CD4-positive, alpha-beta T cell (primary cell): ENCODE measurements around the gene KCNC1. TPM values are rescaled to one million over a fixed set of nuclear protein-coding genes. Genes with fewer than 3 reads are reported as not detected.

Experiments used
- ATAC-seq: fragments of 200-7000 bp; cut with Tn5 transposase; one replicate; pipeline ENCODE4 v1.10.0; 2022; ENCODE audit warnings: mild to moderate bottlenecking; ENCODE audit not compliant: poor library complexity
- CTCF ChIA-PET: fragments of 350-600 bp; sonication (Branson Sonifier 250); formaldehyde crosslinking; loops from one replicate; lab custom pipeline; 2021; ENCODE audit warnings: antibody characterized with exemption, inconsistent platforms; lab: Charles Lee
- POLR2A ChIA-PET: fragments of 350-600 bp; sonication (Branson Sonifier 250); formaldehyde crosslinking; loops from one replicate; lab custom pipeline; 2021; ENCODE audit warnings: antibody characterized with exemption, inconsistent platforms; lab: Charles Lee
- DNase-seq, 14 experiments: peaks; one replicate each; pipeline ENCODE4 v3.0.0-alpha.2; 2013 to 2020; ENCODE audit warnings: mixed read lengths in 2 of 14
- H3K27ac ChIP-seq, 2 donors: one replicate each; pipeline versions ENCODE4 v1.5.1 to v1.7.0; 2013; ENCODE audit warnings: low read length in 2 of 2, low read depth in 1 of 2, mild to moderate bottlenecking in 1 of 2
- H3K27me3 ChIP-seq, 2 experiments: 1 replicate in 1 of 2; 2 replicates in 1 of 2; pipeline versions ENCODE4 v1.6.1 to v1.7.0; 2013; ENCODE audit warnings: low read length in 2 of 2, control low read depth in 1 of 2, mild to moderate bottlenecking in 1 of 2, moderate library complexity in 1 of 2; ENCODE audit not compliant: insufficient read depth in 2 of 2, control insufficient read depth in 1 of 2
- H3K36me3 ChIP-seq: one replicate; pipeline ENCODE4 v1.6.1; 2013; ENCODE audit warnings: low read length, control low read depth; ENCODE audit not compliant: insufficient read depth
- H3K4me1 ChIP-seq: one replicate; pipeline ENCODE4 v1.6.1; 2013; ENCODE audit warnings: low read length, control low read depth; ENCODE audit not compliant: insufficient read depth
- H3K4me3 ChIP-seq: one replicate; pipeline ENCODE4 v1.5.1; 2013; ENCODE audit warnings: mild to moderate bottlenecking, low read length, moderate library complexity
- H3K9me3 ChIP-seq, 2 experiments: 1 replicate in 1 of 2; 2 replicates in 1 of 2; pipeline versions ENCODE4 v1.6.1 to v1.7.0; 2013; ENCODE audit warnings: low read length in 2 of 2, mild to moderate bottlenecking in 2 of 2, control low read depth in 1 of 2, moderate library complexity in 1 of 2; ENCODE audit not compliant: control insufficient read depth in 1 of 2, insufficient read depth in 1 of 2
- H3K27ac Mint-ChIP-seq: one replicate; pipeline ENCODE4 v1.8.0; 2020; ENCODE audit warnings: mixed read lengths
- H3K27me3 Mint-ChIP-seq: one replicate; pipeline ENCODE4 v1.8.0; 2021; ENCODE audit warnings: mixed read lengths
- H3K36me3 Mint-ChIP-seq: one replicate; pipeline ENCODE4 v1.8.0; 2021; ENCODE audit warnings: low read depth, mixed read lengths
- H3K4me1 Mint-ChIP-seq: one replicate; pipeline ENCODE4 v1.8.0; 2021; ENCODE audit warnings: low read depth, mixed read lengths
- H3K4me3 Mint-ChIP-seq: one replicate; pipeline ENCODE4 v1.8.0; 2020; ENCODE audit warnings: mild to moderate bottlenecking, mixed read lengths
- H3K9me3 Mint-ChIP-seq: one replicate; pipeline ENCODE4 v1.8.0; 2020; ENCODE audit warnings: mixed read lengths
- intact Hi-C, 2 experiments: fragments of 100-400 bp; cut with DNase I in 1 of 2; cut with micrococcal nuclease in 1 of 2; formaldehyde crosslinking; loops; one replicate each; pipeline versions ENCODE4 v1.15.1 to v1.9.0; 2023 to 2025; cut with DNase I, micrococcal nuclease
- total RNA-seq, 174 experiments: library from RNA in 2 of 174; stranded (reverse) in 2 of 174; gene quantifications; one replicate each; pipeline ENCODE4 v1.2.3 and lab custom pipeline; 2021 to 2026
- TF ChIP-seq, protein P1 (sequence below): fragments of 200-600 bp; IDR thresholded peaks from one replicate; pipeline ENCODE4 v1.8.0; 2022; ENCODE audit warnings: antibody characterized with exemption, mild to moderate bottlenecking

The KCNC1 gene
- total RNA-seq, 2 experiments from 2014 or later = not detected

DNA sequence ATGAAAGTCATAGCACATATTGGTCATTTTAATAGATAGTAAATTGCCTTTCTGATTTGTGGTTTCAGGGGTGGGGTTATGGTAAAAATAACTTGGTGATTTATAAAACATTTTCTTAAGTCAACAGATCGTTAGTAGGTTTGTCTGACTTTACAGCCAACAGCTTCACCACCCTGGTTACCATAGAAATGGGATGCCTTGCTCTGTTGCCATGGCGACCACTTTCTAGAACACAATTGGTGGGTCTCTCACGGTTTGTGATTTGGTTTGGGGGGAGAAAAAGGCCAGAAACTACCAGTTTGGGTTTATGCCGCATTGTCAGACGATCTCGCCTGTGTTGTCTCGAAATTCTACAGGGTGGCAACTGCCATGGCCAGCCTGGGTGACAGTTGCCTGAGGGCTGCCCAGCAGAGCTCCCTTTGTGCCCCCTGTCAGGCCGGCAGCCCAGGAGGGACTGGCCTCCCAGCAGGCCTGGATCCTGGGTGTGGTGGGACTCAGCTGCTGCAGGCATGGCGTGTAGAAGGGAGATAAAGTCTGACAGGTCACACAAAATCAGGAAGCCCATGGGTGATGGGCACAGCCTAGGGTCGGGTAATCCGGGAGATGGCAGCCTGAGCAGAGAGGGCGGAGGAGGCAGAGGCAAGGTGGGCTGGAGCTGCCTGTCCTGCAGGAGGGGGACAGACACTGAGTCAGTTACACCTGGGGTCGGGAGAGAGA lies 30.9 kb downstream of the KCNC1 start:
- Mint-ChIP-seq H3K4me1 (no peaks in the 10 kb centered on the region), H3K27ac (no peak overlapping the region), H3K36me3 (no peaks in the 10 kb centered on the region), H3K9me3 (no peaks in the 10 kb centered on the region), H3K4me3 (no peak overlapping the region), H3K27me3 (peaks cover 15% of the 10 kb centered on the region)
- Histone ChIP-seq H3K9me3 (no peaks in the 10 kb centered on the region), H3K36me3 (no peaks in the 10 kb centered on the region), H3K4me1 (no peaks in the 10 kb centered on the region), H3K4me3 (no peak overlapping the region), H3K27ac (no peak overlapping the region), H3K27me3 (no peaks in the 10 kb centered on the region)
- intact Hi-C loops = no loop called here
- CTCF ChIA-PET = no interaction called here
- TF ChIP-seq, protein P1, sequence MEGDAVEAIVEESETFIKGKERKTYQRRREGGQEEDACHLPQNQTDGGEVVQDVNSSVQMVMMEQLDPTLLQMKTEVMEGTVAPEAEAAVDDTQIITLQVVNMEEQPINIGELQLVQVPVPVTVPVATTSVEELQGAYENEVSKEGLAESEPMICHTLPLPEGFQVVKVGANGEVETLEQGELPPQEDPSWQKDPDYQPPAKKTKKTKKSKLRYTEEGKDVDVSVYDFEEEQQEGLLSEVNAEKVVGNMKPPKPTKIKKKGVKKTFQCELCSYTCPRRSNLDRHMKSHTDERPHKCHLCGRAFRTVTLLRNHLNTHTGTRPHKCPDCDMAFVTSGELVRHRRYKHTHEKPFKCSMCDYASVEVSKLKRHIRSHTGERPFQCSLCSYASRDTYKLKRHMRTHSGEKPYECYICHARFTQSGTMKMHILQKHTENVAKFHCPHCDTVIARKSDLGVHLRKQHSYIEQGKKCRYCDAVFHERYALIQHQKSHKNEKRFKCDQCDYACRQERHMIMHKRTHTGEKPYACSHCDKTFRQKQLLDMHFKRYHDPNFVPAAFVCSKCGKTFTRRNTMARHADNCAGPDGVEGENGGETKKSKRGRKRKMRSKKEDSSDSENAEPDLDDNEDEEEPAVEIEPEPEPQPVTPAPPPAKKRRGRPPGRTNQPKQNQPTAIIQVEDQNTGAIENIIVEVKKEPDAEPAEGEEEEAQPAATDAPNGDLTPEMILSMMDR = no peak
- POLR2A ChIA-PET = no interaction called here
- ATAC-seq = no peak
- no peak for DNase-seq

DNA sequence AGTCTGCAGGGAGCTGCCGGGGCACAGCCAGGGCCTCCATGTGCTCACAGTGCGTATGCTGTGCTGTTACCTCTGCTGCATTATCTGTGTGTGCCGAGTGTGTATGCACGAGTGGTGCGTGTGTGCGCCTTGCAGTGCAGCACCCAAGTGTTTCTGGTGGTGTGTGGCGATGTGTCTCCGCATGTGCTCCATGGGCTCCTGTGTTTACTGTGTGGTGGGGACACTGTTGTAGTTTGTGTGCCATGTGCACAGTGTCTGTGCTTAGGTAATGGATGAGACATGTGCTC lies 31.4 kb downstream of the KCNC1 start:
- no peak overlapping the region for H3K4me3 Mint-ChIP-seq
- CTCF ChIA-PET = no interaction called here
- intact Hi-C loops = no loop called here
- ATAC-seq (no peak), DNase-seq (no peak)
- H3K4me1 Mint-ChIP-seq = no peaks in the 10 kb centered on the region
- Histone ChIP-seq H3K27ac (no peak overlapping the region), H3K27me3 (no peaks in the 10 kb centered on the region), H3K36me3 (no peaks in the 10 kb centered on the region), H3K4me1 (no peaks in the 10 kb centered on the region), H3K4me3 (no peak overlapping the region), H3K9me3 (no peaks in the 10 kb centered on the region)
- H3K27ac Mint-ChIP-seq = no peak overlapping the region
- TF ChIP-seq, protein P1 = no peak
- H3K9me3 Mint-ChIP-seq = no peaks in the 10 kb centered on the region
- POLR2A ChIA-PET = no interaction called here
- no peaks in the 10 kb centered on the region for H3K36me3 Mint-ChIP-seq
- H3K27me3 Mint-ChIP-seq = peaks cover 15% of the 10 kb centered on the region

DNA sequence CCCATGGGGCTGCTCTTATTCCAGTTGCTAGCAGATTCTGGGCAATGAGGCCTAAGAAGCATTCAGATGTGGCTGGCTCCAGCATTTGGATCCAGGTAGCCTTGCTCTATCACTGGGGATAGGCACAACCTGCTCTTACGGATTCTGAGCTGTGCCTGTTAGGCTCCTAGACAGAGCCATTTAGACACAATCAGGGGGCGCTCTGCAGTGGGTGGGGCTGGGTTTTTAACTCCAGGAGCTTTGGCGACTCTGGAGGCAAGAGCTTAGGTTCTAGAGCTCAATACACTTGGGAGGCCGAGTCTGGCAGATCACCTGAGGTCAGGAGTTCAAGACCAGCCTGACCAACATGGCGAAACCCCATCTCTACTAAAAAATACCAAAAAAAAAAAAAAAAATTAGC lies 32.0 kb downstream of the KCNC1 start:
- ChIA-PET CTCF (no interaction called here), POLR2A (no interaction called here)
- Mint-ChIP-seq H3K27me3 (peaks cover 15% of the 10 kb centered on the region), H3K4me1 (no peaks in the 10 kb centered on the region), H3K4me3 (no peak overlapping the region), H3K27ac (no peak overlapping the region), H3K9me3 (no peaks in the 10 kb centered on the region), H3K36me3 (no peaks in the 10 kb centered on the region)
- Histone ChIP-seq H3K36me3 (no peaks in the 10 kb centered on the region), H3K4me3 (no peak overlapping the region), H3K27me3 (no peaks in the 10 kb centered on the region), H3K4me1 (no peaks in the 10 kb centered on the region), H3K9me3 (no peaks in the 10 kb centered on the region), H3K27ac (no peak overlapping the region)
- ATAC-seq (no peak), DNase-seq (no peak)
- intact Hi-C loops = no loop called here
- TF ChIP-seq, protein P1 = no peak
